COLO668 (cell line): ENCODE measurements around the gene RCL1.
"Not testable (repeated sequence)": the region's sequence is repeated elsewhere in the genome, so short reads cannot be mapped to it uniquely, and the experiment has no call there.

Experiments
- DNase-seq: peaks from one replicate; lab custom pipeline; 2025; ENCODE audit not compliant: unreplicated experiment; lab: John Stamatoyannopoulos, UW

Gene RCL1

GRCh38 chr9:4781408-4781807 lies 11.3 kb upstream of the RCL1 start:
- no peak for DNase-seq

DNA sequence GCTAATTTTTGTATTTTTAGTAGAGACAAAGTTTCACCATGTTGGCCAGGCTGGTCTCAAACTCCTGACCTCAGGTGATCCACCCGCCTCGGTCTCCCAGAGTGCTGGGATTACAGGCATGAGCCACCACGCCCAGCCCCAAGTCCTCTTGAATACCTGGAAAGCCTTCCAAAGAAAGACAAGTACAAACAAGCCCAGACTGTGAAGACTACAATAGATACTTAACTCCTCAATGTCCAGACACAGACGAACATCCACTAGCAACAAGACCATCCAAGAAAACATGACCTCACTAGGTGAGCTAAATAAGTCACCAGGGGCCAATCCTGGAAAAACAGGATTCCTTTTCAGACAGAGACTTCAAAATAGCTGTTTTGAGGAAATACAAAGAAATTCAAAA lies 9.6 kb upstream of the RCL1 start:
- DNase-seq = not testable (repeated sequence)

- DNase-seq = no peak
These were observed 8.3 kb upstream of the RCL1 start for GRCh38 chr9:4784403-4784802.

GRCh38 chr9:4786599-4786998 lies 6.1 kb upstream of the RCL1 start:
- no peak for DNase-seq

DNA sequence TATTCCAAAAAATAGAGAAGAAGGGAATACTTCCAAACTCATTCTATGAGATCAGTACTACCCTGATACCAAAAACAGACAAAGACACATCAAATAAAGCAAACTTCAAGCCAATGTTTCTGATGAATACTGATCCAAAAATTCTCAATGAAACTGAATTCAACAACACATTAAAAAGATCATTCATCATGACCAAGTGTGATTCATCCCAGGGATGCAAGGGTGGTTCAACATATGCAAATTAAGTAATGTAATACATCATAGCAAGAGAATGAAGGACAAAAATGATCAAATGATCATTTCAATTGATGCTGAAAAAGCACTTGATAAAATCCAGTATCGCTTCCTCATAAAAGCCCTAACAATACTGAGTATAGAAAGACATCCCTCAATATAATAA lies 4.9 kb upstream of the RCL1 start:
- no peak for DNase-seq

GRCh38 chr9:4788703-4789102 lies 4.0 kb upstream of the RCL1 start:
- DNase-seq = no peak

DNA sequence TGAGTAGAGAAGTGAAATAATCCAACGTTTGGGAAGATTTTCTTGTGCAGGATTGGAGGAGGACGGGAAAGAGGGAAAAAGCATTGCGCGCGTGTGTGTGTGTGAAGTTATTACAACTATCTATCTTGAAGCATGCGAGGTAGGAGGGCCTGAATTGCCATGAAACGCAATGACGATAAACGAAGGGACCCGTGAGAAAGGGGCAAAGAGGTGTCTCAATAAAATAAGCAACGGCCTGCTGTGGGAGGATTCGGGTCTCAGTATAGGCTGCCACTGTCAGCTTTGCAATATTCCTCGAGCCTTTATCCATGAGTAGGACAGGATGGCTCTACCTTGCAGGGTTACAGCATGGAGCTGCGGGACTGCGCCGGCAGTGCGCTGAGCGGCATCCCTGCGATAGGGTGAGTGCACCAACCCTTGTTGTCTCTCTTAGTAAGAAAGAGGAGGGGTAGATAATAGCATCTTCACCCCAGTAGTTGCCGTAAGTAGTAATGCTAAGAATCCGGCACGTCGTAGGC lies 631 bp upstream of the RCL1 start:
- DNase-seq = no peak

DNA sequence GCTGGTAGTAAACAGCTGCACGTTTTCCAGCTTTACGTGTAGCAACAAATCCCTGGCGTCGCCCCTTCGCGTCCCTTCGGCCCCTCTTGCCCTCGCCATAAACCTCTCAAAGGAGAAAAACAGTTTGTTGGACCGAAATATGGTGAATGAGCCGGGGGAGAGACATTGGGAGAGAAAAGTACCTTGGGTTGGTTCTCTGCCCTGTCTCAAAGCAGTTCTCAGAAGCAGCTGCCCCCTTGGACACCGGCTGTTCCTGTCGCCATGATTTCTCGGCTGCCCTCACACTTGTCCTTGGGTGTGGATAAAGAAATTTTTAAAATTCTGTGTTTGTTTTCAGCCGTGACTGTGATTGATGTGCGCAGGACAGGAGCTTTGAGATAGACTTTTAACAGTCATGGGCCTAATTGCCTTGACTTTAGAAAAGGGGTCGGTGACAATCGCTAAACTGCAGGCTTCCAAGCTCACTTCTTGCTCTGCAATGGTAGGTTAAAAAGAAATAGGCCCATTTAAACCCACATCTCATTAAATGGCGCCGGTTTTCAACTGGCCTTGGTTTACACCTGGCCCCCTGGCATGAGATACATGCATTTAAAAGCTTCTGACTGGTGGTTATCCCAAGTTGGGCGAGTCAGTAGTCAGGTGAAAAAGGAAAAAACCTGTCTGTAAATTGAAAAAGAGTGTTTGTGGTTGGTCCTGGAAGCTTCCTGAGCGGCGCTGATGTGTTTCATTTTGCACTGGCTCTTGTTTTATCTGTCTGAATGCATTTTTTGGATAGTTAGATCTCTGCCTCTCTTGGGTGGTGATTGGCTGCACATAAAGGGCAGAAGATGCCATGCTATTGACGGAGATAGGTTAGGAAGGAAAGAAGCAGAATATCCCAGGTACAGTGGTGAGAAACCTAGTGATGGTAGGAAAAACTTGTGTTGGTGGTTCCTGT lies 983 bp downstream of the RCL1 start:
- no peak for DNase-seq

DNA sequence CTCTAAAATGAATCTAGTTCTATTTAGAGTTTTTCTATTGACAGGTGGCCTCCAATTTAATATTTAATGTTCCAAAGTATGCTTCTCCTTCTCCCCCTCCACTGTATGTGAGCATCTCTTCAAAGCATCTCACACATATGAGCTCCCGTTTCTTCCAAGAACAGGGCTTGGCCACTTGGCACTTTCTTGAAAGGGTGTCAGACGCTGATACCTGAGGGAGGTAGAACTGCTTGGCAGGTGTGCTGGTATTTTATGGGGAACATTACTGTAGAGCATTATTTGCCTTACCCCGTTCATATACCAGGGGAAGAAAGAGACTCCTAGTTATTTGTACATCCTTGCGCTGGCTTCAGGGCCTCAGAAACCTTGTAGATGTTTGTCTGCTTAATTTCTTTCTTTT lies 1.9 kb downstream of the RCL1 start:
- DNase-seq = no peak

GRCh38 chr9:4795108-4795507 lies 2.4 kb downstream of the RCL1 start:
- DNase-seq = not testable (repeated sequence)

DNA sequence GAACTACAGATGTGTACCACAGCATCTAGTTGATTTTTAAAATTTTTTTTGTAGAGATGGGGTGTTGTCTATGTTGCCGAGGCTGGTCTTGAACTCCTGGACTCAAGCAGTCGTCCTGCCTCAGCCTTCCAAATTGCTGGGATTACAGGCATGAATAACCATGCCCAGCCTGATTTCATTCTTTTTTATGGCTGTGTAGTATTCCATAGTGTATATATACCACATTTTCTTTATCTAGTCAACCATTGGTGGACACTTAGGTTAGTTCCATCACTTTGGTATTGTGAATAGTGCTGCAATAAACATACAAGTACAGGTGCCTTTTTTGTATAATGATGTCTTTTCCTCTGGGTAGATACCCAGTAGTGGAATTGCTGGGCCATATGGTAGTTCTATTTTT lies 3.8 kb downstream of the RCL1 start:
- no peak for DNase-seq

DNA sequence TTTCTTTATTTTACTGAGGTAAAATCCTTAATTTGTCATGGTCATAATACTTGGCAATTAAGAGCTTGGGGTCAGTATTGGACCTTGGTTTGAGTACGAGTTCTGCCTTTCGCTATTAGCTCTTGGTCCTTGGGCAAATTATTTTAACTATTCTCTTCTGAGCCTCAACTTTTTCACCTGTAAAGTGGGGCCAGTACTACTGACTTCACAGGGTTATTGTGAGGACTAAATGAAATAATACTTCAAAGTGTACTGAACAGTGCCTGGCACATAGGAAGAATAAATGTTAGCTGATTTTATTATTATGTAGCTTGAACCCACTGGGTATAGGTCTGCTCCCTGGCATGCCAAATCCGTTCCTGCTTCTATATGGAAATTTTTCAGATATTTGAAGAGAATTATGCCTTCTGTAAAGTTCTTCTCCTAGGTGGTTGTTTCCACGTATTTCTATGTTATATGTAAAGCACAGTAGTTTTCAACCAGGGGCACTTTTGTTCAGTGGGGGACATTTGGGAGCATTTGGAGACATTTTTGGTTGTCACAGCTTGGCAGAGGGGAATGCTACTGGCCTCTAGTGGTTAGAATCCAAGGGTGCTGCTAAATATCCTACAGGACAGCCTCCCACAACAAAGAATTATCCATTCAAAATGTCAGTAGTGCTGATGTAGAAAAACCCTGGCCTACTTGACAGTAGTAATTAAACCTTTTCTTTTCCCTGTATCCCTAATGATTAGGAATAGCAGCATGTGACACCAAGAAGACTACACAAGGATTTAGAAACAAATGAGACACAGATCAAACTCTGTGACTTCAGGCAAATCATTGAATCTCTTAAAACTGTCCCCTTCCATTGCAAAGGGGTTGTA lies 4.5 kb downstream of the RCL1 start:
- DNase-seq = peak; percentile 6

DNA sequence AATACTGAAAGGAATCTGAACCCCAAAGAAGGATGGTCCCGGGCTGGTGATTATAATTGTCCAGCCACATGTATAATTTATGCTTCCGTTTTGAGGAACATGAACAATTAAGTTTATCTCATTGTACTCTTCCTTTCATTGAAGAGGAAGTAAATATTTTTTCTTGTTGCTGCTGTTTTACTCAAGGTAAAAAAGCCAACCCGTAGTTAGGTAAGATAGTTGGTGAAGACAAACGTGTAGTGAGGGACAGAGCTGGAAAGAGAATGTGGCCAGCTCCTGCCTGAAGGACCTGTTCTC lies 5.1 kb downstream of the RCL1 start:
- no peak for DNase-seq

DNA sequence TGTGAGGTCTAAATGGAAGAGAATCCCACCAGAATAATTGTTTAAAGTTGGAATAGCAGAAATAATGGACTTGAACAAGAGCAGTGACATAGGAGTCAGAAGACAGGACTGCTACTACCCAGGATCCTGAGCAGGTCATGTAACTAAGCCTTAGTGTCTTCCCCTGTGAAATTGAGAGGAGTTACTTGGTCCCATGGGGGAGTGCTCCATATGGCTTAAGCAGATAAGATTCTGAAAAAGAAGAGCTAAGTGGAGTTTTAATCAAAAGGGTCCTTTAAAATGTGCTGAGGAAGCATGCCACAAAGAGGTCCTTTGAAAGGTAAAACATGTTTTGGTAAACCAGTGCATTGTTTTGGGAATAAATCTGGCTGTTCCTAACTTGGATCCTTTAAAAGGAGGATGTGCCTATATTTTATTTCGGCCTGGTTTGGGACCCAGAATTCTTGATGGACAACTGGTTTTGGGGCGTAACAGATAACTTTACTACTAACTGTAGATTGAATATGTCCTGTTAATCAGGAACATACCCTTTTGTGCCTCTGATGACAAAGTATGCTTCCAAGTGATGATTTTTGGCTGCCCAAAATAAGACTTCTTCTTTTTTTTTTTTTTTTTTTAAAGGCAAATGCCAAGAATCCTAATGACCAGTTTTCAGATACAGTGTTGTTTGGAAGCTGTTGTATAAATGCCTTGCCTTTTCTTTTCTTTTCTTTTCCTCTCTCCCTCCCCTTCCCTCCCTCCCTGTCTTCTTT lies 5.7 kb downstream of the RCL1 start:
- DNase-seq = no peak

GRCh38 chr9:4799033-4799430 lies 6.3 kb downstream of the RCL1 start:
- DNase-seq = no peak

- DNase-seq = no peak
These were observed 7.0 kb downstream of the RCL1 start for GRCh38 chr9:4799775-4800174.

DNA sequence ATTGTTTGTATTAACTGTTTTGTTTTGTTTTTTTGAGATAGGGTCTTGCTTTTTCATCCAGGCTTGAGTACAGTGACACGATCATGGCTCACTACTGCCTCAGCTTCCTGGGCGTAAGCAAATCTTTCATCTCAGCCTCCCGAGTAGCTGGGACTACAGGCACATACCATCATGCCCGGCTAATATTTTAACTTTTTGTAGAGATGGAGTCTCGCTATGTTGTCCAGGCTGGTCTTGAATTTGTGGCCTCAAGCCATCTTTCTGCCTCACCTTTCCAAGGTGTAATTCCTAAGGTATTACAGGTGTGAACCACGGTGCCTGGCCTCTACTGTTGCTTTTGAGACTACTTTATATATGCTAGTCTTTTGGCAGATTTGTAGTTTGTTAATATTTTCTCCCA lies 8.4 kb downstream of the RCL1 start:
- no peak for DNase-seq

DNA sequence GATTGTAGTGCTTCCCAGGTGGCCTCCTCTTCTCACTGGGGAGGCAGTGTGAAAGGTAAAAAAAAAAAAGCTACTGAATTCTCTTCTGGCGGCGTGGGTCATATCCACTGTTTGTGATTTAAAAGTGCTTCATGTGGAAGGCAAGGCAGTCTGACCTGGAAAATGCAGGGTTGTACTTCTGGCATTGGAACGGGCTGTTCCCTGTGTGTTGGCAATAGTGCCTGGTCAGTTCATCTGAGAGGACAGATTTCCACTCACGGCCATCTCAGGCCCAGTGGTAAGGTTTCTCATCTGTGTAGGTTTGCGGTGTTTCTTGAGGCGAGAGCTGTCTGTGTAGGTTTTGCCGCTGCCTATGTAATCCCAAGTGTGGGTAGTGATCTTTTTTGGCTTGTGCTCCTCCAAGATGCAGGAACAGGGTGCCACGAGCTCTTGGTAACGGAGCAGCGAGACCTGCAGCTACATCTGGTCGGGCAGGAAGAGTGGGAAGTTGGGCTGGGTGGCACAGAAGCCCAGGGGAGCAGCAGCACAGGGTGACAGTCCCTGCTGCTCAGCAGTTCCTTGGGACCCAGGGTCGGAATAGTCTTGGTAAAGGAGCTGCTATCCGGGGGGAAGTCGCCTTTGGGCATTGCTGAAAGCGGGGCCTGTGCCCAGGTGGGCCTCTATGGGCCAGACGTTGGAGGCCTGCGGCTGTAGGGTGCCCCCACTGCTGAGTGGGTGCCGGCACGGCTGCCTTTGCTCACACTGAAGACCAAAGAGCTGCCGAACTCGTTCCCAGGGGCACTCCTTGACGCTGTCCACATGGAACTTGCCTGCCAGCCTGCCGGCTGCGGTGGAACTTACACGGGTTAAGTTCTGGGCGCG lies 11.2 kb downstream of the RCL1 start:
- no peak for DNase-seq

GRCh38 chr9:4804531-4805016 lies 11.8 kb downstream of the RCL1 start:
- DNase-seq = no peak

DNA sequence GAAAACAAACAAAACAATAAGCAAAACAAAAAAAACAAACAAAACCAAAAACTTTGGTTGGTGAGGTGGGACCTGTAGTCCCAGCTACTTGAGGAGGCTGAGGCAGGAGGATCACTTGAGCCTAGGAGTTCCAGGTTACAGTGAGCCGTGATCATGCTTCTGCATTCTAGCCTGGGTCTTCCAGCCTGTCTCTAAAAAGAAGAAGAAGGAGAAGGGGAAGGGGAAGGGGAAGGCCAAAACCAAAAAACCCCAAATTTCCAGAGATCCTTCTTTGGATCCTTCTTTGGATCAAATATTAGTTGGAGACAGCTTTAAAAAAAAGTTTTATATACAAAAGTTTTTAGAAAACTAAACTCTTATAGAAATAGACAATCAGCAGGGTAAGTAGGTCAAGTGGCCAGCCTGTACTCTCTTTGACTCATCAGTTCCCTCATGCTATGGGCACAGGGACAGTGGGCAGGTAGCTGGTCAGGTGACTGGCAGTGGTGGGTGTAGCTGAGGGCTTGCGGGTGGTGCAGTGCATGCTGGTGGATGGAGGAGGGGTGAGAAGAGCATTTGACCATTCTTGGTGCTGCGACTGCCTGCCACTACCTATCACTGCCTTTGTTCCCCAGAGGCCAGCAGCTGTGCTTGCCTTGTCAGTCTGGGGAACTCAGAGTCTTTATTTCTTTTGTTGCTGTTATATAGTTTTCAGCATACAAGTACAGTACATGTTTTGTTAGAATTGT lies 12.6 kb downstream of the RCL1 start:
- DNase-seq = no peak
